ENCODE data around the gene TP53BP1. TPM values are rescaled to one million over a fixed set of nuclear protein-coding genes. Genes with fewer than 3 reads are reported as not detected.

The TP53BP1 gene
- total RNA-seq, 1 donor from 2014 or later = 24.3 TPM

DNA sequence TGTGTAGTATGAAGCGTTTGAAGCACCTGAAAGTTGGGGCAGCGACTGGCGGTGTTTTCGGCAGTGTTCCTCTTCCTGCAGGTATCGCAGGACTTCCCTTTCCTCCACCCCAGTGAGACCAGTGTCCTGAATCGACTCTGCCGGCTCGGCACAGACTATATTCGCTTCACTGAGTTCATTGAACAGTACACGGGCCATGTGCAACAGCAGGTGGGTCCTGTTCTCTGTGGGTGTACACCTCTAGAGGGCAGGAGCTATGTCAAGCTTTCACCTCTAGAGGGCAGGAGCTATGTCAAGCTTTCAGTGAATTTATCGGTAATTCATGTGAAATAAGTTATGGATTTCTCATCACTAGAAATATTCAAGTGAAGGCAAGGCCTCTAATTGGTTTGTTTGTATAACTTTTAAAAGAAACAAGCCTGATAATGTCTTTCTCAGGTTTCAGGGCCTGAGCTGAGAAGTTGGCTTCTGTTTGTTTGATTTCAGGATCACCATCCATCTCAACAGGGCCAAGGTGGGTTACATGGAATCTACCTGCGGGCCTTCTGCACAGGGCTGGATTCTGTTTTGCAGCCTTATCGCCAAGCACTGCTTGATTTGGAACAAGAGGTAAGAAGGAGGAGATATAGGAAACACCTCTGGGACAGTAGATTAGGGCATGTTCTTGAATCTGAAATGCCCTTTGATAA is 116.8 kb downstream of the TP53BP1 start:
- intact Hi-C loops (cut with DNase I) = no loop called here

DNA sequence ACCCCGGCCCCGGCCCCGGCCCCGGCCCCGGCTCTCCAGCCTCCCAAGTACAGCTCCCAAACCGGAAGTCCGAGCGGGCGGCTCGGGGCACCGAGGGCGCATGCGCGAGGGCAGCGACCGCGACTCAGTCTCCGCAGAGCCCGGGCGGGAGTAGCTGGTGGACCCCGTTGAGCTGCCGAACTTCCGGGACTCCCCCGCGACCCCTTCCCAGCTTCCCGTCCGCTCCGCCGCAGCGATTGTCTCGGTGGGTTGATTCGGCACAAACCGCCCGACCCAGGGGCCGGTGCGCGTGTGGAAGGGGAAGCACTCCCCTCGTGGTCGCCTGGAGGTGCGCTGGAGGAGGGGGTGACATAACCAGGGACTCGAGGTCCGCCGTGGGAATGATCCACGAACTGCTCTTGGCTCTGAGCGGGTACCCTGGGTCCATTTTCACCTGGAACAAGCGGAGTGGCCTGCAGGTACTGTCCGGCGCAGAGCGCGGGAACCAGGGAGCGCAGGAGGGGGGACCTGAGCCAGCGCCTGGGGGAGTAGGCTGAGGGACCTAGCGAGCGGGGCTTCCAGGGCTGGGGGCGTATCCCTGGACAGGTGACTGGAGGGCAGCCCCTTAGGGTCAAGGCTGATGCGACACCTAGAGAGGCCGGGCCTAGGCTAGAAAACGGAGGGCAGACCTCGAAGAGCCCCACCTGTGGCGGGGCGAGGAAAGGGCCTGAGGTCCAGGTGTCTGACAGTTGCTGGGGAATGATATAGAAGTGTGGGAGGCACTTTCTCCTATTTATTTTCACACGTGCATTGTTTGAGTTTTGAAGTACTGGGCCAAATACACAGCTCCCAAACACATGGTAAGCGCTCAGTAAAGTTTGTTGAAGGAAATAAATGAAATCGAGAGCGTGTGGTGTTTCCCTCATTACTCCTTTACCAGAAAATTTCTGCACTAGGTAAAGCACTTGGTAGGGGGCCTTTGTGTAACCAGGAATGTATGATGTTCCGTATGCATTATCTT is 121.7 kb downstream of the TP53BP1 start, which contains the start of the genes TUBGCP4 and ZSCAN29:
Gene TUBGCP4, plus strand, starts transcription at position 127 of the 1,000 bp plus-strand sequence. Its CDS starts 254 bp downstream, at position 381.
Gene ZSCAN29, minus strand, starts transcription at position 69 of the 1,000 bp plus-strand sequence. CDS start 1,130 bp downstream, outside the sequence.
- peak; percentile 87 for DNase-seq (ENCODE audit: missing footprints)
- intact Hi-C loops (cut with DNase I) = loop anchor here (2.0 kb wide), 1 partner anchor 40 kb away; the partner anchor contains the start of gene LCMT2
- ATAC-seq = peak; percentile 97

More for the DNA sequence above, 116.8 kb downstream of the TP53BP1 start:
- DNase-seq (ENCODE audit: missing footprints) (no peak), ATAC-seq (no peak)

DNA sequence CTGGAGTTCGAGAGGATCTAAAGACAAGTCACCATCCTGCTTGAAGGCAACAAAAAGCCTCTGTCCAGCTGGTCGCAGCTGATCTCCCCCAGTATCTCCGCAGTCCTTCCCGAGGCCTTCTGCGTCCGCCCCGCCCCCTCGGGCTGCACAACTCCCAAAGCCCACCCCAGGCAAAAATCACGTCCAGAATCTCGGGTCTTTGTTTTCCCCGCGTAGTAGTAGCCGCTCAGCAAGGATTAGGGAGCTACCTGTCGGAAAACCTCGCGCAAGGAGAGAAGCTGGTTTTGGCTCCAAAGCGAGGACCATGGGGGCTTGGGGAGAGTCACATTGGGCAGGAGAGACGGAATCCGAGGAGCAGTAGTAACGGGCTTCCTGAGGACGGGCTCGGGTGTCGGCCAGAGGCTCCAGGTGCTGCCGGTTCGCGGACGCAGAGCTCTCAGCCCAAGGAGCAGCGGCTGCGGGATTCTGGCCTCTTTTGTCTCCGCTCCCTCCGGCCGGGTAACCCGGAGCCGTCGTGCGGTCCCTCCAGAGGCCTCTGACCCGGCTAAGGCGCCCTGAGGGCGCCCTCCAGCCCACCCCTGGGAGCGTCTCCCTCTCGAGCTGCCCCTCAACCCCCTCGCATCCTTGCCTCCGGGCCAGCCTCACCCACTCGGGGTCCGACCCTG is 122.5 kb downstream of the TP53BP1 start:
- intact Hi-C loops (cut with DNase I) = loop anchor here (2.0 kb wide), 1 partner anchor 40 kb away; the partner anchor contains the start of gene LCMT2
- DNase-seq (ENCODE audit: missing footprints) = peak; percentile 68
- peak; percentile 71 for ATAC-seq

DNA sequence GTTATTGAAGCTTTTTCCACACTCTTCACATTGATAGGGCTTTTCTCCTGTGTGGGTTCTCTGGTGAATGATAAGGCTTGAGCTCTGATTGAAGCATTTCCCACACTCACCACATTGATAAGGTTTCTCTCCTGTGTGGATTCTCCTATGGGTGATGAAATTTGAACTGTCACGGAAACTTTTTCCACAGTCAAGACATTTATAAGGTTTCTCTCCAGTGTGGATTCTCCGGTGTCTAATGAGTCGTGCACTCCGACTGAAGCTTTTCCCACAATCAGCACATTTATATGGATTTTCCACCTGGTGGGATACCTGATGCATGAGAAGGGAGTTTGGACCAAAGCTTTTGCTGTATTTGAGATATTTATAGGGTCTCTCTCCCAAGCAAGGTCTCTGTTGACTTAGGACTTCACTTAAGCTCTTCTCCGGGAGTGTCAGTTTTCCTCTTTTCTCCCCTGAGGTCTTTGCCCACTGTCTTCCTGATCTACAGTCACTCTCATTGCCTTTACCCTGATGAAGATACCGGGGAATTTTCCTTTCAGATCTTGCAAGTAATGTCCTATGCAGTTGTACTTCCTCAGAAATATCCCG is 131.5 kb downstream of the TP53BP1 start:
- ATAC-seq (no peak), DNase-seq (ENCODE audit: missing footprints) (no peak)
- intact Hi-C loops (cut with DNase I) = no loop called here

DNA sequence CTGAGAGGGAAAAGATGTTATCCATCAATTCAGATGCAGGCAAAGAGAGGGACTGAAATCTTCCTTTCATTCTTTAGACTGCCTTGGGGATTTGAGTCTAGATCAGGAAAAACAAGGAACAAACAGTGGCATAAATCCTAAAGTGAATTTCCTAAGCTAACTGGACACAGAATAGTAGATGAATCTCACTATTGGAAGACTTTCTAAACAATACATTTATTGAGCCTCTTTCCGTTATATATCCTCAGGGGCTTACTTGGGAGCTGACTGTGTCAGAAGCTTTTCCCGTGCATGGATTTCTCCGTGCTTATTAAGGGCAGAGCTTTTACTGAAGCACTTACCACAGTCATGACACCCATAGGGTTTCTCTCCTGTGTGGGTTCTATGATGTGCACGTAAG is 132.1 kb downstream of the TP53BP1 start:
- no peak for DNase-seq (ENCODE audit: missing footprints)

More for the DNA sequence above, 132.1 kb downstream of the TP53BP1 start:
- no peak for ATAC-seq
- intact Hi-C loops (cut with DNase I) = no loop called here

Other genes with a start within 250 kb of the TP53BP1 start
- not detected for gene TGM5, start 226.2 kb downstream of the TP53BP1 start, total RNA-seq
- gene TGM7, start 190.9 kb downstream of the TP53BP1 start, total RNA-seq = not detected
- gene LCMT2, start 162.6 kb downstream of the TP53BP1 start, total RNA-seq = 6.0 TPM
- gene ZSCAN29, start 122.1 kb downstream of the TP53BP1 start, total RNA-seq = 13.1 TPM
- gene TUBGCP4, start 122.1 kb downstream of the TP53BP1 start, total RNA-seq = 12.5 TPM
- gene MAP1A, start 24.5 kb upstream of the TP53BP1 start, total RNA-seq = 21.4 TPM
- gene PPIP5K1, start 97.1 kb upstream of the TP53BP1 start, total RNA-seq = 15.7 TPM
- gene CKMT1B, start 100.9 kb upstream of the TP53BP1 start, total RNA-seq = 0.76 TPM
- gene STRC, start 125.6 kb upstream of the TP53BP1 start, total RNA-seq = not detected
- gene CATSPER2, start 155.7 kb upstream of the TP53BP1 start, total RNA-seq = 0.54 TPM
- 0.43 TPM for gene CKMT1A, start 200.7 kb upstream of the TP53BP1 start, total RNA-seq